Bronchial epithelial cell (primary cell): ENCODE data around the gene PVALEF. TPM values are rescaled to one million over a fixed set of nuclear protein-coding genes. Genes with fewer than 3 reads are reported as not detected.

Experiments
- DNase-seq: peaks from one replicate; pipeline ENCODE4 v3.0.0-alpha.2; 2010; ENCODE audit warnings: low read depth
- FAIRE-seq: peaks from 2 replicates; lab custom pipeline; 2011; peaks lifted over from hg19 to GRCh38; lab: Jason Lieb, UNC
- H3K27me3 ChIP-seq: 2 replicates; pipeline ENCODE4 v1.5.1; 2011; ENCODE audit warnings: low read length; ENCODE audit not compliant: control insufficient read depth, insufficient read depth
- H3K36me3 ChIP-seq: 2 replicates; pipeline ENCODE4 v1.5.1; 2011; ENCODE audit warnings: low read length; ENCODE audit not compliant: control insufficient read depth, insufficient read depth
- H3K4me3 ChIP-seq: 2 replicates; pipeline ENCODE4 v1.5.1; 2011; ENCODE audit warnings: mild to moderate bottlenecking, low read depth, low read length, control low read depth
- total RNA-seq: library from RNA; depleted of rRNA; stranded (reverse); fragments of >200 nt; gene quantifications from 2 replicates; pipeline ENCODE4 v1.2.1, GENCODE V29; 2014
- TF ChIP-seq, protein P1 (sequence below): IDR thresholded peaks from 2 replicates; pipeline ENCODE4 v1.5.1; 2011; ENCODE audit warnings: mild to moderate bottlenecking, moderate library complexity, low read length, control low read depth, inconsistent platforms; ENCODE audit not compliant: insufficient read depth, severe bottlenecking

PVALEF gene
- total RNA-seq, 1 donor from 2014 or later: not detected

DNA sequence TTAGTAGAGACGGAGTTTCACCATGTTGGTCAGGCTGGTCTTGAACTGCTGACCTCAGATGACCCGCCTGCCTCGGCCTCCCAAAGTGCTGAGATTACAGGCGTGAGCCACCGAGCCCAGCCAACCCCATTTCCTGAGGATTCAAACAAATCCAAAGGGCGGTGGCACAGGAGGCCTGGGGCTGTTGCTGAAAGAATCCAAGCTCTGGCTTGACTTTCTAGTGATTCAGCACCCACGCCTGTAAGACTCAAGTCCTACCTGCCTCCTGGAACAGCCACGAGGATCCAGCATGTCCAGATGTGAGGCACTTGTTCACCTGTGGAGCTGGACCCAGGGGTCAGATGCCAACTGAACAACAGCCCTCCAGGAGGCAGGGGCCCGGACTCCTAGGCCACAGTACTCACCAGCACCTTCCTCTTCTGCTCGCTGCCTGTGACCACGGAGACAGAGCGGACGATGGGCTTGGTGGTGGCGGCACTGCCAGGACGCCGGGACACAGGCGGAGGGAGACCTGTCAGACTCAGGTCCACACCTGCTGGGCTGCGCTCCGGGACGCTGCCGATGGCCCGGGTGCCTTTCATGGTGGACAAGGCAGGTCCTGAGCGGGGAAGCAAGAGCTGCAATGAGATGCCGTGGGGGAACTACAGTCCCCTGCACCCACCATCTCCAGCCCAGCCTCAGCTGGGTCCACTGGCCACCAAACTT lies 54.3 kb downstream of the PVALEF start:
- TF ChIP-seq, protein P1, sequence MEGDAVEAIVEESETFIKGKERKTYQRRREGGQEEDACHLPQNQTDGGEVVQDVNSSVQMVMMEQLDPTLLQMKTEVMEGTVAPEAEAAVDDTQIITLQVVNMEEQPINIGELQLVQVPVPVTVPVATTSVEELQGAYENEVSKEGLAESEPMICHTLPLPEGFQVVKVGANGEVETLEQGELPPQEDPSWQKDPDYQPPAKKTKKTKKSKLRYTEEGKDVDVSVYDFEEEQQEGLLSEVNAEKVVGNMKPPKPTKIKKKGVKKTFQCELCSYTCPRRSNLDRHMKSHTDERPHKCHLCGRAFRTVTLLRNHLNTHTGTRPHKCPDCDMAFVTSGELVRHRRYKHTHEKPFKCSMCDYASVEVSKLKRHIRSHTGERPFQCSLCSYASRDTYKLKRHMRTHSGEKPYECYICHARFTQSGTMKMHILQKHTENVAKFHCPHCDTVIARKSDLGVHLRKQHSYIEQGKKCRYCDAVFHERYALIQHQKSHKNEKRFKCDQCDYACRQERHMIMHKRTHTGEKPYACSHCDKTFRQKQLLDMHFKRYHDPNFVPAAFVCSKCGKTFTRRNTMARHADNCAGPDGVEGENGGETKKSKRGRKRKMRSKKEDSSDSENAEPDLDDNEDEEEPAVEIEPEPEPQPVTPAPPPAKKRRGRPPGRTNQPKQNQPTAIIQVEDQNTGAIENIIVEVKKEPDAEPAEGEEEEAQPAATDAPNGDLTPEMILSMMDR: no peak
- peak; percentile 45 for DNase-seq
- FAIRE-seq: no peak

DNA sequence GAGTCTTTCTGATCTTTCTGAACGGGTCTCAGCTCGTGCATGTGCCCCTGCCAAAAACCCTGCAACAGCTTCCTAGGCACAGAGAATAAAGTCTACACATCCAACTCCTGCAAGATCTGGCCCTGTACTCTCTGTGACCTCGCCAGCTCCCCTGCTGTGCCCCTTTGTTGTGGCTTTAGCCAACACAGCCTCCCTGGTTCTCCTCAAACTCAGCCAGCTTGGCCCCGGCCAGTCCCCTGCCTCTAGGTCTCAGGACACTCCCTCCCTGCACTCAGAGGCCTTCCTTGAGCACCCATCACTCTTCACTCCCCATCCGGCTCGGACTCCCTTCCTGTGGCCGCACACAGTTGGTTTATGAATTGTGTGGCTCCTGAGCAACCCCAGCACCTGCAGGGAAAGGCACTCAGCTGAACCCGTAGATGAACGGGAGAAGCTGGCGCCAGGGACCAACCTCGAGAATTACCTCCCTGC lies 56.1 kb downstream of the PVALEF start:
- no peaks in the 10 kb centered on the region for H3K27me3 ChIP-seq
- H3K36me3 ChIP-seq: peaks cover 2% of the 10 kb centered on the region
- TF ChIP-seq, protein P1: no peak
- FAIRE-seq (no peak), DNase-seq (no peak)
- H3K4me3 ChIP-seq: no peak overlapping the region

More for the DNA sequence above, 54.3 kb downstream of the PVALEF start:
- H3K36me3 ChIP-seq: peaks cover 2% of the 10 kb centered on the region
- no peak overlapping the region for H3K4me3 ChIP-seq
- no peaks in the 10 kb centered on the region for H3K27me3 ChIP-seq

DNA sequence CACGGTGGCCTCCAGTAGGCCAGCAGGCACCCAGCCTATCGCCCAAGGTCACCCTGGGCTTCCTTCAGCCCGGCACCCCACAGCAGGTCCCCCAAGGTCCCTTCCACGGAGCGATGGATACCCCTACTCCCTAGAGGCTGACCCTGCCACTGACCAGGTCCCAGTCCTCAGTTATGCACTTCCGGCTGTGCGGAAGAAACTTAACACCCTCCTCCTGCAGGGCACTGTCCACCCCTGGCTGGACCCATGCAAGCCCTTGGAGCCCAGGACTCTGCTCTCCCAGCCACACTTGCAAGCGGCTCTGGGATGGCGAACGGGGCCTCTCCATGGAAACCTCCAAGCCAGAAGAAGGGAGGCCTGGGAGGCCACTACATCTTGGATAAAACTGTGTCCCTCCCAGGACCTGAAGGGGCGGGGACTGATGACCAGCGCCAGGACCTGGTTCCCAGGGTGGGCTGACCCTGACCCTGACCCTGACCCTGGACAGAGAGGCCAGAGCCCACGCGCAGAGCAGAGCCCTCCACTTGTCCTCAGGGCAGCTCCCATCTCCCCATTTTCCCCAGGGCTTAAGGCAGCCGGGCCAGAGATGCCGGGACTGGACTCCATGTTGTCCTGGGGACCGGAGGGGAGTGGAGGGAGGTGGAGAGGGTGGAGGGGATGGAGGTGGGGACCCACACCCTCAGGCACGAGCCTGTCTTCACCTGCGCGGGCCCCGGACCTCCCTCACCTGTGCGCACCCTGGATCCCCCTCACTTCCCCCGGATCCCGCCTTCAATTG lies 56.7 kb downstream of the PVALEF start:
- H3K36me3 ChIP-seq: no peaks in the 10 kb centered on the region
- no peak for FAIRE-seq
- TF ChIP-seq, protein P1: no peak

DNA sequence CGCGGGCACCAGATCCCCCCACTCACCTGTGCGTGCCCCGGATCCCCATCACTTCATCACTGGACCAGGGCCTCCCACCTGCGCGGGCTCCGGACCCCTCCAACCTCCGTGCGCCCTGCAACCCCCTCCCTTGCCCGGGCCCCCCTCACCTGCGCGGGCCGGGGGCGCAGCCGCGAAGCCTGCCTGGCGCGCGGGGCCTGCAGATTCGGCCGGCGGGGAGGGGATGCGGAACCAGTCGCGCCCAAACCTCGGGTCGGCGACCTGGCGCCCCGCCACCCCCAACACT lies 57.3 kb downstream of the PVALEF start:
- TF ChIP-seq, protein P1: no peak
- Histone ChIP-seq H3K4me3 (peak overlapping the region; percentile 75), H3K27me3 (no peaks in the 10 kb centered on the region), H3K36me3 (no peaks in the 10 kb centered on the region)
- DNase-seq (no peak), FAIRE-seq (no peak)

More for the DNA sequence above, 56.7 kb downstream of the PVALEF start:
- DNase-seq: no peak
- Histone ChIP-seq H3K4me3 (peak overlapping the region; percentile 75), H3K27me3 (no peaks in the 10 kb centered on the region)

DNA sequence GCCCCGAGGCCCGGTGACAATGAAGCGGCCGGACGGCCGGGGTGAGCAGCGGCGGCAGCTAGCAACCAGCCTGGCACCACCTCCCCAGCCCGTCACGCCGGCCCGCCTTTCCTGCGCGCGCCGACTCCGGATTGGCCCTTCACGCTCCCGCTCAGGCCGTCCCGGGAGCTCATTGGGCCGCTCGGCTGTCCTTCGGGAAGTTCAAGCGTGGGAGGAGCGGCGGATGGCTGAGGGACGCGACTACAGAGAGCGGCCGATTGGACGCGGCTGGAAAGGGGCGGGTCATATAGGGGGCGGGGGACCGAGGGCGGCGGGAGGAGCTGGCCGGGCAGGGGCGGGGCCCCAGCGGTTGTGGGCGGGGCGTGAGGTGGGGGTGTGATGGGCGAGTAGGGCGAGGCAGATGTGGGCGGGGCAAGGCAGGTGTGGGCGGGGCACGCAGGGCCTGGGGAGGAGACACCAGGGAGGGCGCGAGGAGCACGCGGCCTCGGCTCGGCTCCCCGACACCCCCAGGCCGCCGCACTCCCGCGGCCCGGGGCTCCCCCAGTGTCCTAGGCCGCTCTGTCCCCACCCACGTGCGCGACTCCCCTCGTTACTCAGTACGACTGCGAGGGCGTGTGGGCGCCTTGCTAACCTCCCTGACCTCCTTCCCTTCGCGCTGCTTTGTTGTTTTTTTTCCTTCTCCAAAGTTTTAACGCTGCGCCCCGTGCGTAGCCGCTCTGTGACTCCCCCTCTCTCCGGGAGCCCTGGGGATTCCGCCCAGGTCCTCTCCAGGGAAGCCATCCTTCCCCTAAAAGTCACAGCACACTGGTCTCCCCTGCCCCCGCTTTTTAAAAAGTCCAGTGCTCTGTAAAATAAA lies 57.8 kb downstream of the PVALEF start, which contains the start of gene CEP131:
CEP131 (minus strand) TSS at position 60 of the 856 bp plus-strand sequence. CDS start 2,909 bp downstream, outside the sequence.
- Histone ChIP-seq H3K36me3 (no peaks in the 10 kb centered on the region), H3K4me3 (peak within 1 kb of the TSS; percentile 75), H3K27me3 (no peaks in the 10 kb centered on the region)
- TF ChIP-seq, protein P1: no peak
- FAIRE-seq (no peak), DNase-seq (peak; percentile 88)
